ENCODE measurements around the gene CNOT8. TPM values are rescaled to one million over a fixed set of nuclear protein-coding genes. Genes with fewer than 3 reads are reported as not detected.

The CNOT8 gene
- total and polyA plus RNA-seq, 2 donors (not counting 3 experiments of a cell fraction or from before 2014, with no cell fraction given): 42.6 to 53.7 TPM

DNA sequence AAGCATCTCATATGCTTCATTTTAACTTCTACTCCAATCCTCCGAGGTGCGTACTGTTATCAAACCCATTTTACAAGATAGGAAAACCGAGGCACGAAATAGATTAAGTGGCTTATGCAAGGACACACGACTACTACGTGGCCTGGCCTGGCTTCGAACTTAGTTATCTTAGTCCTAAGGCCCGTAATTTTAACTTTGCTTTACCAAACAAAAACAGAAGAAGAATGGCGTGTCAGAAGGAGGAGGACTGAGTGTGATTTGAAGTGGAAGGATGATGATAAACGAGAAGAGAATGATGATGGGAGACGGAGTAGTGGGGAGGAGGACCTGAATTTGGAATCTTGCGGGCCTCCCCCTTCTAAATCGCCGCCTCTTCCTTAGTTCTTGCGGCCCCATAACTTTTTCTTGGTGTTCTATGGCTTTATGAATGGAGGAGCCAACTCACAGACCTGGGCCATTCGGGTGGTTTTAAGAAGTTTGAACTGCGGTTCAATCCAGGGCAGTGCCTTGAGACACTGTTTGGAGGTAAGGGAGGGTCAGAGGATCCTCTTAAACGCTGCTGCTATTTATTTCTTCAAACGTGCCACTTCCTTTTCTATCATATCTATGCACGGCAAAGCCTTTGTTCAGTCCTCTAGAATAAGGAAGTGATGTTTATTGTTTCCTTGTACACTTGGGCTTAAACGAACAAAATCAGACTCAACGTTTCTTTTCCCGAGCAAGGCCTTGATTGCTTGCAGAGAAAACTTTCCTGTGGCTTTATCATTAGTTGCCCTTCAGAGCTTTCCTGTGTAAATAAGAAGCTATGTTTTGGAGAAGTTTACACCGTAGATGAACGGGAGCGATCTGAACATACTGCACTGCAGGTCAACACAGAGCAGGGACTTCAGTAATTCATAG, 795 bp downstream of the CNOT8 start:
- Histone ChIP-seq H3K9ac (replicated peaks; ENCODE audit: extremely low read depth, insufficient read depth, low read length) (peak overlapping the region; percentile 98), H3K27me3 (ENCODE audit: control insufficient read depth in 2 of 2, insufficient read depth in 2 of 2, low read length in 2 of 2) (no peaks in the 10 kb centered on the region), H3K27ac (ENCODE audit: insufficient read depth, low read depth, low read length) (peak overlapping the region; percentile 95), H3K9me1 (replicated peaks; ENCODE audit: control insufficient read depth, extremely low read depth, insufficient read depth, low read length) (no peaks in the 10 kb centered on the region), H3K79me2 (ENCODE audit: control insufficient read depth, insufficient read depth, low read length) (peaks cover 55% of the 10 kb centered on the region), H3K36me3 (ENCODE audit: control insufficient read depth in 2 of 2, extremely low read depth in 1 of 2, insufficient read depth in 2 of 2, low read length in 2 of 2) (peaks cover 5 to 6% of the 10 kb centered on the region in 2 experiments), H4K20me1 (replicated peaks; ENCODE audit: control insufficient read depth, extremely low read depth, insufficient read depth, low read length) (peaks cover 3% of the 10 kb centered on the region), H3K4me3 (replicated peaks in 1 of 3; ENCODE audit: insufficient read depth in 1 of 3, low read depth in 1 of 3, low read length in 3 of 3) (peak overlapping the region; percentile 94 to 100 (median 95)), H3K9me3 (replicated peaks; ENCODE audit: control insufficient read depth, insufficient read depth, low read length) (no peaks in the 10 kb centered on the region), H2AFZ (ENCODE audit: low read depth, low read length) (peak overlapping the region; percentile 63), H3K4me1 (ENCODE audit: control insufficient read depth, extremely low read depth, insufficient read depth, low read length) (peaks cover 27% of the 10 kb centered on the region), H3K4me2 (ENCODE audit: insufficient read depth, low read length) (peak overlapping the region; percentile 90)
- ChIA-PET POLR2A (interaction anchor here (0.9 to 2.1 kb wide), 2 partner anchors 23 to 78 kb away, joined by 5 to 8 read pairs; partner anchors contain the start of gene GEMIN5), CTCF (interaction anchor here (0.9 to 1.6 kb wide), 2 partner anchors 22 to 208 kb away, joined by 3 to 7 read pairs; no protein-coding TSS in a partner anchor)
- FAIRE-seq (peak; percentile 80), DNase-seq (ENCODE audit: low read depth, low spot score) (peak; percentile 57)
- TF ChIP-seq MAX (IDR thresholded peaks at IDR 0.05; ENCODE audit: insufficient read depth, insufficient read length): no peak
- no peak for TF ChIP-seq EZH2 (IDR thresholded peaks at IDR 0.05; ENCODE audit: borderline replicate concordance, low read depth, low read length, severe bottlenecking)
- no peak for TF ChIP-seq POLR2AphosphoS5 (IDR thresholded peaks at IDR 0.05; ENCODE audit: insufficient read depth, low read depth, low read length)
- TF ChIP-seq JUN (IDR thresholded peaks at IDR 0.05; ENCODE audit: borderline replicate concordance, insufficient read depth, insufficient read length, low read depth): no peak
- TF ChIP-seq MYC (IDR thresholded peaks at IDR 0.05; ENCODE audit: low read depth, low read length): no peak
- TF ChIP-seq GATA2 (IDR thresholded peaks at IDR 0.05; ENCODE audit: insufficient read depth, insufficient read length, low read depth, low read length): no peak
- TF ChIP-seq POLR2A (IDR thresholded peaks at IDR 0.05; ENCODE audit: low read depth, low read length): no peak
- TF ChIP-seq FOS (IDR thresholded peaks at IDR 0.05; ENCODE audit: borderline replicate concordance, insufficient read depth, low read length): no peak
- dilution Hi-C loops (cut with MboI; ENCODE audit: extremely low pct_ligation_motif_present, low sequenced_read_pairs): no loop called here
- intact Hi-C loops (cut with micrococcal nuclease): loop anchor here (1.0 to 10.0 kb wide), 8 partner anchors 46 to 574 kb away; partner anchors contain the start of genes GEMIN5, LARP1 and SAP30L
- BruUV-seq (replicated peaks): TSS peak; percentile 34

All from endothelial cell of umbilical vein (primary cell).